Medulla oblongata (tissue), 1 donor: Measurements from ENCODE around the gene BAG5.

Experiments
- DNase-seq: peaks from one replicate; pipeline ENCODE4 v3.0.0-alpha.2; 2015; ENCODE audit errors: extremely low spot score

BAG5 gene

GRCh38 chr14:103546652-103547454 lies 15.6 kb downstream of the BAG5 start:
- peak; percentile 80 for DNase-seq

- DNase-seq, result no peak
Observed at GRCh38 chr14:103545915-103546651, 16.4 kb downstream of the BAG5 start.

GRCh38 chr14:103545219-103545914 lies 17.1 kb downstream of the BAG5 start:
- DNase-seq, result peak; percentile 3

GRCh38 chr14:103544388-103545218 lies 17.9 kb downstream of the BAG5 start:
- DNase-seq, result peak; percentile 86

GRCh38 chr14:103543721-103544387 lies 18.6 kb downstream of the BAG5 start:
- DNase-seq, result peak; percentile 65

GRCh38 chr14:103543140-103543539 lies 19.3 kb downstream of the BAG5 start:
- peak; percentile 76 for DNase-seq

GRCh38 chr14:103542605-103543088 lies 19.8 kb downstream of the BAG5 start:
- DNase-seq, result peak; percentile 95

- DNase-seq, result peak; percentile 49
Observed at GRCh38 chr14:103541709-103542604, 20.5 kb downstream of the BAG5 start.

GRCh38 chr14:103540821-103541708 lies 21.4 kb downstream of the BAG5 start:
- DNase-seq, result no peak

GRCh38 chr14:103539056-103539825 lies 23.2 kb downstream of the BAG5 start:
- no peak for DNase-seq

GRCh38 chr14:103538291-103539055 lies 24.0 kb downstream of the BAG5 start:
- DNase-seq, result no peak

GRCh38 chr14:103537175-103537990 lies 25.1 kb downstream of the BAG5 start:
- DNase-seq, result no peak

GRCh38 chr14:103536693-103537092 lies 25.8 kb downstream of the BAG5 start:
- no peak for DNase-seq

- no peak for DNase-seq
Observed at GRCh38 chr14:103535891-103536565, 26.4 kb downstream of the BAG5 start.

GRCh38 chr14:103535081-103535890 lies 27.2 kb downstream of the BAG5 start:
- peak; percentile 46 for DNase-seq
